Activated CD8-positive, alpha-beta T cell treated with anti-CD3 and anti-CD28 coated beads, Interleukin-2, amount 10 ng/mL, durations not matched to agents 7 days and 5 days (primary cell): Measurements from ENCODE around the gene MT2A. TPM values are rescaled to one million over a fixed set of nuclear protein-coding genes. Genes with fewer than 3 reads are reported as not detected.
"Not testable (repeated sequence)": the region's sequence is repeated elsewhere in the genome, so short reads cannot be mapped to it uniquely, and the experiment has no call there.

Experiments
- ATAC-seq: fragments of 150-1000 bp; cut with Tn5 transposase; one replicate; pipeline ENCODE4 v1.10.0; 2021; ENCODE audit warnings: moderate library complexity
- CTCF ChIA-PET: fragments of 350-600 bp; sonication (Branson Sonifier 250); formaldehyde crosslinking; loops from one replicate; lab custom pipeline; 2021; ENCODE audit warnings: antibody characterized with exemption; lab: Charles Lee
- POLR2A ChIA-PET: fragments of 350-600 bp; sonication (Branson Sonifier 250); formaldehyde crosslinking; loops from one replicate; lab custom pipeline; 2021; ENCODE audit warnings: antibody characterized with exemption; lab: Charles Lee
- DNase-seq: peaks from one replicate; pipeline ENCODE4 v3.0.0-alpha.2; 2020
- H3K27ac Mint-ChIP-seq: one replicate; pipeline ENCODE4 v1.8.0; 2021; ENCODE audit warnings: mild to moderate bottlenecking, mixed read lengths
- H3K27me3 Mint-ChIP-seq: one replicate; pipeline ENCODE4 v1.8.0; 2021; ENCODE audit warnings: low read depth, mixed read lengths
- H3K36me3 Mint-ChIP-seq: one replicate; pipeline ENCODE4 v1.8.0; 2021; ENCODE audit warnings: low read depth, mixed read lengths
- H3K4me1 Mint-ChIP-seq: one replicate; pipeline ENCODE4 v1.8.0; 2021; ENCODE audit warnings: low read depth, mixed read lengths
- H3K4me3 Mint-ChIP-seq: one replicate; pipeline ENCODE4 v1.8.0; 2021; ENCODE audit warnings: mild to moderate bottlenecking, mixed read lengths
- H3K9me3 Mint-ChIP-seq: one replicate; pipeline ENCODE4 v1.8.0; 2022; ENCODE audit warnings: mixed read lengths; ENCODE audit not compliant: insufficient read depth
- total RNA-seq, 2 experiments: library from RNA; stranded (reverse); gene quantifications; one replicate each; pipeline ENCODE4 v1.2.3, GENCODE V29; 2021

MT2A gene
- total RNA-seq, 2 experiments from 2014 or later, result 186 to 210 TPM

DNA sequence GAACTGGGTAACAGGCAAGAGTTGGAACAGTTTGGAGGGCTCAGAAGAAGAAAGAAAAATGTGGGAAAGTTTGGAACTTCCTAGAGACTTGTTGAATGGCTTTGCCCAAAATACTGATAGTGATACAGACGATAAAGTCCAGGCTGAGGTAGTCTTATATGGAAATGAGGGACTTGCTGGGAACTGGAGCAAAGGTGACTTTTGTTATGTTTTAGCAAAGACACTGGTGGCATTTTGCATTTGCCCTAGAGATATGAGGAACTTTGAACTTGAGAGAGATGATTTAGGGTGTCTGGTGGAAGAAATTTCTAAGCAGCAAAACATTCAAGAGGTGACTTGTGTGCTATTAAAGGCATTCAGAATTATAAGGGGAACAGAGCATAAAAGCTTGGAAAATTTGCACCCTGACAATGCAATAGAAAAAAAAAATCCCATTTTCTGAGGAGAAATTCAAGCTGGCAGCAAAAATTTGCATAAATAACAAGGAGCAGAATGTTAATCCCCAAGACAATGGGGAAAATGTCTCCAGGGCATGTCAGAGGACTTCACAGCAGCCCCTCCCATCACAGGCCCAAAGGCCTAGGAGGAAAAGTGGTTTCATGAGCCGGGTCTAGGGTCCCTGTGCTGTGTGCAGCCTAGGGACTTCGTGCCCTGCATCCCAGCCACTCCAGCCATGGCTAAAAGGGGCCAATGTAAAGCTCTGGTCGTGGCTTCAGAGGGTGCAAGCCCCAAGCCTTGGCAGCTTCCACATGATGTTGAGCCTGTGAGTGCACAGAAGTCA is 13.5 kb downstream of the MT2A start:
- DNase-seq, H3K9me3 Mint-ChIP-seq, H3K36me3 Mint-ChIP-seq, POLR2A ChIA-PET, ATAC-seq, H3K27ac Mint-ChIP-seq, H3K4me3 Mint-ChIP-seq: not testable (repeated sequence)
- Mint-ChIP-seq H3K27me3 (peaks cover 24% of the 10 kb centered on the region), H3K4me1 (peaks cover 36% of the 10 kb centered on the region)
- CTCF ChIA-PET, result interaction anchor here (0.8 kb wide), 1 partner anchor 45 kb away, joined by 3 read pairs; no protein-coding TSS in a partner anchor

DNA sequence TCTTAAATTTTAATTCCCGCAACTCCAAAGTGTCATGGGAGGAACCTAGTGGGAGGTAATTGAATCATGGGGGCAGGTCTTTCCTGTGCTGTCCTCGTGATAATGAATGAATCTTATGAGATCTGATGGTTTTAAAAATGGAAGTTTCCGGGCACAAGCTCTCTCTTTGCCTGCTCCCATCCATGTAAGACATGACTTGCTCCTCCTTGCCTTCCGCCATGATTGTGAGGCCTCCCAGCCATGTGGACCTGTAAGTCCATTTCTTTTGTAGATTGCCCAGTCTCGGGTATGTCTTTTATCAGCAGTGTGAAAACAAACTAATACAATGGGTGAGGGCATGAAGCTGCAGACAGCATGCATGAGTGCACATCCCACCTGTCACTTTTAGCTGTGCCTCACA is 14.8 kb downstream of the MT2A start:
- not testable (repeated sequence) for DNase-seq, H3K9me3 Mint-ChIP-seq, ATAC-seq, H3K36me3 Mint-ChIP-seq, H3K27ac Mint-ChIP-seq, H3K4me3 Mint-ChIP-seq
- ChIA-PET CTCF (interaction anchor here (1.1 to 2.8 kb wide), 4 partner anchors 12 to 79 kb away, joined by 3 to 14 read pairs (median 5); no protein-coding TSS in a partner anchor), POLR2A (interaction anchor here (0.7 to 4.7 kb wide), 4 partner anchors 12 to 966 kb away, joined by 3 to 56 read pairs (median 4); partner anchors contain the start of genes HERPUD1, MT1X and MT2A)
- peaks cover 25% of the 10 kb centered on the region for H3K27me3 Mint-ChIP-seq
- peaks cover 24% of the 10 kb centered on the region for H3K4me1 Mint-ChIP-seq

DNA sequence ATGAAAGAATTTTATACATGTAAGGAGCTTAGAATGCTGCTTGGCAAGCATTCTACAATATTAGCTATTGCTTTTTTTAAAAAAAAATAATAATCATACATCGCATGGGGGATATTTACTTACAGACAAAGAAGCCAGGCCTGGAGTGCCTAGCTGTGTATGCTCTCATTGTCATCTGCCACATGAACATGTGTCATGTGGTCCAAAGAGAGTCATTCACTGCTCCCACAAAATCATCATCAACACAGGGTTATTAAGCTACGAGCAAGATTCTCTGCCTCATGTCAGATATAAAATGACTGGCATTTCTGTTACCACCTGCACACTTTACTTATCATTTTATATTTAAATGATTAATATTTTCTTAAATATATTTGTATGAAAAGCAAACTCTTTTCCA is 15.3 kb downstream of the MT2A start:
- Mint-ChIP-seq H3K4me3 (no peak overlapping the region), H3K4me1 (peaks cover 21% of the 10 kb centered on the region), H3K36me3 (no peaks in the 10 kb centered on the region), H3K27me3 (peaks cover 24% of the 10 kb centered on the region), H3K27ac (no peak overlapping the region), H3K9me3 (no peaks in the 10 kb centered on the region)
- DNase-seq (no peak), ATAC-seq (no peak)
- POLR2A ChIA-PET, result interaction anchor here (1.0 to 4.7 kb wide), 3 partner anchors 13 to 308 kb away, joined by 3 to 56 read pairs (median 3); partner anchors contain the start of genes HERPUD1, MT1X and MT2A
- CTCF ChIA-PET, result interaction anchor here (1.1 to 2.8 kb wide), 4 partner anchors 13 to 78 kb away, joined by 3 to 14 read pairs (median 5); no protein-coding TSS in a partner anchor

DNA sequence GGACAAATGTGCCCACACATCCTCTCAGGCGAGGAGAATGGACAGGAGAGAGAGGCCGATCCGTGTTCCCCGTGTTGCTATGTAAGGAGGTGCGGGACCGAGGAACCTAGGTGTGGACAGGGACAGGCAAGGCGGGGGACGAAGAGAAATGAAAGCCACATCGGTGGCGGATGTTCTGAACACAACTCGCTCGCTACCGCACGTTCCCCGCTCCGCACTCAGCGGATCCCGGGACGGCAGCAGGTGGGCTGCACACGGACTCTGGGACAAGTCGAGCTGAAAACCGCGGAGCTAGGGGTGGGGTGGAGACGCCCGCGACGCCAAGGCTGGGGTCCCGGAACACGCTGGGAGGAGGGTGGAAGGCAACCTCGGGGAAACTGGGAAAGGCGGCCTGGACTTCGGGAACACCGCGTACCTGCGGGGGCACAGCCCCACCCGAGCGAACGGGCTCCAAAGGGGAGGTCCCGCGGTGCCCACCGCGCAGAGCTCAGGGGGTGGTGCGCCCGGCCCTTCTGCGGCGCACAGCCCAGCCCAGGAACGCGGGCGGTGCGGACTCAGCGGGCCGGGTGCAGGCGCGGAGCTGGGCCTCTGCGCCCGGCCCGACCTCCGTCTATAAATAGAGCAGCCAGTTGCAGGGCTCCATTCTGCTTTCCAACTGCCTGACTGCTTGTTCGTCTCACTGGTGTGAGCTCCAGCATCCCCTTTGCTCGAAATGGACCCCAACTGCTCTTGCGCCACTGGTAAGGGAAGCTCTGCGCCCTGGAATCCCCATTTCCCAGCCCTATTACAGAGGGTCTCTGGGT is 17.0 kb downstream of the MT2A start, which contains the start of gene MT1E:
TSS of gene MT1E (plus strand) at position 642 of the 803 bp plus-strand sequence. CDS start at position 713, 71 bp downstream.
- ChIA-PET CTCF (interaction anchor here (1.3 to 2.8 kb wide), 4 partner anchors 11 to 77 kb away, joined by 3 to 14 read pairs (median 6); no protein-coding TSS in a partner anchor), POLR2A (interaction anchor here (0.6 to 4.7 kb wide), 13 partner anchors 9 to 995 kb away, joined by 3 to 56 read pairs (median 7); partner anchors contain the start of genes MT1F, MT1X, MT2A and NLRC5)
- H3K4me3 Mint-ChIP-seq, result peak within 1 kb of the TSS; percentile 81
- DNase-seq (peak; percentile 77), ATAC-seq (peak; percentile 89)
- peaks cover 33% of the 10 kb centered on the region for H3K27me3 Mint-ChIP-seq
- H3K27ac Mint-ChIP-seq, result peak within 1 kb of the TSS; percentile 87
- no peaks in the 10 kb centered on the region for H3K36me3 Mint-ChIP-seq
- H3K9me3 Mint-ChIP-seq, result no peaks in the 10 kb centered on the region
- H3K4me1 Mint-ChIP-seq, result peaks cover 18% of the 10 kb centered on the region

DNA sequence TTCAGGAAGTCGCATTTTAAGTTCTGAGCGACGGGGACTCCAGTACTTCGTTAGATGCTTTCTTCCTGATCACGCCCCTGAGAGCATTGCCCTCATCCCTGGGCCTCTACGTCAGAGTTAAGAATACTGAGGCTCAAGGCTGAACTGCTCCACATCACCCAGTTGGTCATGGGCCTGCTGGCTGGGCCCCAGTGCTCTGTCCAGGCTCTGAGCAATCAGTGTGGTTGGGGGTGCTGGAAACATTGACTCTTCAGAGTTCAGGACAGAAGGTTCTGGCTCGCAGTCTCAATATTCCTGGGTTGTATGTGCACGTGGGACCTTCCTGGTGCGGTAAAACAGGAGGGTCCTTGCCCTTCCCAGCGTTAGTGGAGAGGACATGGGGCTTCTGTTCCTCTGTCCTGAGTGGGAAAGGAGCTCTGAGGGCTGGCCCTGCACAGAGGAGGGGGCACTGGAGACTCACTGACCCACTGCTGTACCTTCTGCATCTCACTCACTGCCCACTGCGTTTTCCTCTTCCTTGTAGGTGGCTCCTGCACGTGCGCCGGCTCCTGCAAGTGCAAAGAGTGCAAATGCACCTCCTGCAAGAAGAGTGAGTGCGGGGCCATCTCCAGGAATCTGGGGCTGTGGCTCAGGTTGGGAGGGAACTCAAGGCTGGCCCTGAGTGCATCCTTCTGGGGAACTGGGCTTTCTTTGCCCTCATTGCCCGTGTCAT is 17.7 kb downstream of the MT2A start:
- H3K4me1 Mint-ChIP-seq, result peaks cover 18% of the 10 kb centered on the region
- H3K27me3 Mint-ChIP-seq, result peaks cover 38% of the 10 kb centered on the region
- POLR2A ChIA-PET, result interaction anchor here (0.6 to 4.7 kb wide), 12 partner anchors 8 to 995 kb away, joined by 3 to 56 read pairs (median 7); partner anchors contain the start of genes MT1F, MT1X, MT2A and NLRC5
- ATAC-seq, result peak; percentile 45
- peak overlapping the region; percentile 81 for H3K4me3 Mint-ChIP-seq
- CTCF ChIA-PET, result interaction anchor here (1.3 to 2.8 kb wide), 4 partner anchors 10 to 76 kb away, joined by 3 to 14 read pairs (median 6); no protein-coding TSS in a partner anchor
- H3K9me3 Mint-ChIP-seq, result no peaks in the 10 kb centered on the region
- DNase-seq, result no peak
- peak overlapping the region; percentile 77 for H3K27ac Mint-ChIP-seq
- no peaks in the 10 kb centered on the region for H3K36me3 Mint-ChIP-seq

DNA sequence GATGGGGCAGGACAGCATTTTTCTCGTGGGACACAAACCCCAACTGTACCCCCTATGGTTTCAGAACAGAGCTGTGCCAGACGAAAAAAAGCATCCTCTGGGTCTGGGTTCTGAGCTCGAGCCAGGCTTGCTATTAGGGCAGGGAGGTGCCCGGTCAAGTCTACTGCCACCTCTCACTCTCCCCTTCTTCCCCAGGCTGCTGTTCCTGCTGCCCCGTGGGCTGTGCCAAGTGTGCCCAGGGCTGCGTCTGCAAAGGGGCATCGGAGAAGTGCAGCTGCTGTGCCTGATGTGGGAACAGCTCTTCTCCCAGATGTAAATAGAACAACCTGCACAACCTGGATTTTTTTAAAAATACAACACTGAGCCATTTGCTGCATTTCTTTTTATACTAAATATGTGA is 18.3 kb downstream of the MT2A start:
- H3K27ac Mint-ChIP-seq, result no peak overlapping the region
- peaks cover 41% of the 10 kb centered on the region for H3K27me3 Mint-ChIP-seq
- no peak for DNase-seq
- H3K9me3 Mint-ChIP-seq, result no peaks in the 10 kb centered on the region
- ChIA-PET CTCF (interaction anchor here (1.5 to 1.7 kb wide), 2 partner anchors 10 to 26 kb away, joined by 3 to 5 read pairs; no protein-coding TSS in a partner anchor), POLR2A (interaction anchor here (1.5 to 4.7 kb wide), 4 partner anchors 10 to 56 kb away, joined by 4 to 56 read pairs (median 12); partner anchors contain the start of genes MT1X and MT2A)
- H3K4me3 Mint-ChIP-seq, result peak overlapping the region; percentile 81
- H3K36me3 Mint-ChIP-seq, result no peaks in the 10 kb centered on the region
- ATAC-seq, result no peak
- H3K4me1 Mint-ChIP-seq, result peaks cover 20% of the 10 kb centered on the region

DNA sequence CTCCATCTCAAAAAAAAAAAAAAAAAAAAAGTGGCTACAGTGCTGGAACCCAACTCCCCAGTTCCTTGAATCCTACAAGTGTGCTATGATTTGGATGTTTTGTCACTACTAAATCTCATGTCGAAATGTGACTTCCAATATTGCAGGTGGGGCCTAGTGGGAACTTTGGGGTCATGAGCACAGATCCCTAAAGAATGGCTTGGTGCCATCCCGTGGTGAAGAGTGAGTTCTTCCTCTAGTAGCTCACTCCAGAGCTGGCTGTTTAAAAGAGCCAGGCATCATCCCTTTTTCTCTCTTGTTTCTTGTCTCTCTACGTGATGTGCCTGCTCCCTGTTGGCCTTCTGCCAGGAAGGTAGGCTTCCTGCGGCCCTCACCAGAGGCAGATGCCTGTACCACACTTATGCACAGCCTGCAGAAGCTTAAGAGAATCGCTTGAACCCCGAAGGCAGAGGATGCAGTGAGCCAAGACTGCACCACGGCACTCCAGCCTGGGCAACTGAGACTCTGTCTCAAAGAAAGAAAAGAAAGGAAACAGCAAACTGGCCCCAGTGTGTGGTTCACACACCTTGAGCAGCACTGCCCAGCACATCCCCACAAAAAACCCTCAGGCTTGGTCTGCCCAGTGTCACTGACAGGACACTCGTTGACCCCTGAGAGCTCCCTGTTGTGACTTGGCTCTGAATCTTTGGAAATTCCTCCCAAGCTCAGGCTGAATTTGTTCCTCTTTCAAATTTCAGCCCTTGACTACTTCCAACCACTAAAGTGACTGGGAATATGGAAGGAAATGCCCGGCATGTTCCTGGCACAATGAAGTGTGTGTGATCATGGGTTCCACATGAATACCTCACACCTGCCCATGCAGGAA is 20.3 kb downstream of the MT2A start:
- H3K4me3 Mint-ChIP-seq, result no peak overlapping the region
- POLR2A ChIA-PET, result interaction anchor here (0.6 to 1.0 kb wide), 2 partner anchors 11 to 54 kb away, joined by 3 to 4 read pairs; no protein-coding TSS in a partner anchor
- H3K9me3 Mint-ChIP-seq, result no peaks in the 10 kb centered on the region
- H3K27me3 Mint-ChIP-seq, result peaks cover 57% of the 10 kb centered on the region
- CTCF ChIA-PET, result interaction anchor here (0.7 to 1.2 kb wide), 2 partner anchors 15 to 54 kb away, joined by 3 to 5 read pairs; no protein-coding TSS in a partner anchor
- H3K36me3 Mint-ChIP-seq, result no peaks in the 10 kb centered on the region
- H3K27ac Mint-ChIP-seq, result no peak overlapping the region
- peaks cover 29% of the 10 kb centered on the region for H3K4me1 Mint-ChIP-seq
- DNase-seq (no peak), ATAC-seq (no peak)

DNA sequence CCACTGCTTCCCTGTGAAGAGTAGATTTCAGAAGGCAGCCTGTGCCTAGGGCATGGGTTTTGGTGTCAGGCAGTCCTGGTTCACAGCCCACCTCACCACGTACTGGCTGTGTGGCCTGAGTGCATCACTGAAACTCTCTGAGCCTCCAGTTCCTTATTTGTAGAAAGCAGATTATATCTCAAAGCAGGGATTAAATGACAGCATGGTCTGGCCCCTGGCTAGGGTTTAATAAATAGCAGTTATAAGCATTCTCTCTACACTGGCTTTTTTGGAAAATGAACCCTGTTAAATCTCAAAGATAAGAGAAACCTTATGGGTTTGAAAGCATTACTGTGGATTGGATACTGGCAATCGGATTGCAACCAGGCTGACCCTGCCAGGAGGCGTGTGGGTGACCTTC is 21.1 kb downstream of the MT2A start:
- Mint-ChIP-seq H3K36me3 (no peaks in the 10 kb centered on the region), H3K27ac (no peak overlapping the region), H3K9me3 (no peaks in the 10 kb centered on the region), H3K4me1 (peaks cover 26% of the 10 kb centered on the region), H3K4me3 (no peak overlapping the region), H3K27me3 (peaks cover 65% of the 10 kb centered on the region)
- ChIA-PET CTCF (interaction anchor here (1.0 to 2.3 kb wide), 5 partner anchors 12 to 78 kb away, joined by 3 to 9 read pairs (median 6); no protein-coding TSS in a partner anchor), POLR2A (no interaction called here)
- DNase-seq, result no peak
- ATAC-seq, result no peak

DNA sequence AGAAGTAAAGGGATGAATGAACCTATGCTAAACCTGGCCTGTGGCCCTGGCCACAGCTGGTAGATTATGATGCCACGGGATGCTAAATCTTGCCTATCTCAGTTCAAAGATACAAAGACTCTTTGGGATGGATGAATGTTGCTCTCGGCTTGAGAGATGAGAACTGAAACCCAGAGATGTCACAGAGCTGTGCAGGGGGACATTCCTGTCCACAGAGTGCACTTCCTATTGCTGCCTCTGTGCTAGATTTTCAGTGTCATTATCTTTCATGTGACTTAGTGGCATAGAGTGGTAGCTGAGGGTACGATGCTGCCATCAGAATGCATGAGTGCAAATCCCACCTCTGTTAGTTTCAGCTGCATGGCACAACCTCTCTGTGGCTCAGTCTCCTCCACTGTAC is 21.8 kb downstream of the MT2A start:
- H3K9me3 Mint-ChIP-seq, result no peaks in the 10 kb centered on the region
- ATAC-seq (no peak), DNase-seq (no peak)
- ChIA-PET CTCF (interaction anchor here (0.9 to 2.3 kb wide), 8 partner anchors 11 to 77 kb away, joined by 3 to 9 read pairs (median 4); partner anchors contain the start of gene MT2A), POLR2A (interaction anchor here (1.6 kb wide), 1 partner anchor 13 kb away, joined by 4 read pairs; no protein-coding TSS in a partner anchor)
- peaks cover 28% of the 10 kb centered on the region for H3K4me1 Mint-ChIP-seq
- no peak overlapping the region for H3K4me3 Mint-ChIP-seq
- H3K36me3 Mint-ChIP-seq, result no peaks in the 10 kb centered on the region
- no peak overlapping the region for H3K27ac Mint-ChIP-seq
- H3K27me3 Mint-ChIP-seq, result peaks cover 68% of the 10 kb centered on the region
